HUES64 (cell line): ENCODE measurements around the gene EIF4G2.

Source experiments
- H3K27ac ChIP-seq: 2 replicates; pipeline ENCODE4 v1.7.0; 2013; ENCODE audit warnings: low read depth, low read length, inconsistent platforms
- H3K27me3 ChIP-seq: 2 replicates; pipeline ENCODE4 v1.6.1; 2013; ENCODE audit warnings: mild to moderate bottlenecking, low read length; ENCODE audit not compliant: insufficient read depth
- H3K36me3 ChIP-seq: 2 replicates; pipeline ENCODE4 v1.6.1; 2013; ENCODE audit warnings: mild to moderate bottlenecking, low read length; ENCODE audit not compliant: insufficient read depth
- H3K4me1 ChIP-seq: 2 replicates; pipeline ENCODE4 v1.6.1; 2013; ENCODE audit warnings: mild to moderate bottlenecking, low read length, moderate library complexity; ENCODE audit not compliant: insufficient read depth
- H3K4me3 ChIP-seq: 2 replicates; pipeline ENCODE4 v1.5.1; 2013; ENCODE audit warnings: mild to moderate bottlenecking, low read length, moderate library complexity
- H3K9ac ChIP-seq: 2 replicates; pipeline ENCODE4 v1.6.1; 2013; ENCODE audit warnings: mild to moderate bottlenecking, low read depth, low read length
- H3K9me3 ChIP-seq: 2 replicates; pipeline ENCODE4 v1.6.1; 2013; ENCODE audit warnings: low read depth, low read length; ENCODE audit not compliant: insufficient read depth
- WGBS: fragments of 150-250, 120-280 bp; methylation state at CpG from one replicate; pipeline ENCODE4 v1.1.7; 2013; ENCODE audit warnings: missing lambda C conversion rate; 5-methylcytosine and 5-hydroxymethylcytosine counted together

Gene EIF4G2

DNA sequence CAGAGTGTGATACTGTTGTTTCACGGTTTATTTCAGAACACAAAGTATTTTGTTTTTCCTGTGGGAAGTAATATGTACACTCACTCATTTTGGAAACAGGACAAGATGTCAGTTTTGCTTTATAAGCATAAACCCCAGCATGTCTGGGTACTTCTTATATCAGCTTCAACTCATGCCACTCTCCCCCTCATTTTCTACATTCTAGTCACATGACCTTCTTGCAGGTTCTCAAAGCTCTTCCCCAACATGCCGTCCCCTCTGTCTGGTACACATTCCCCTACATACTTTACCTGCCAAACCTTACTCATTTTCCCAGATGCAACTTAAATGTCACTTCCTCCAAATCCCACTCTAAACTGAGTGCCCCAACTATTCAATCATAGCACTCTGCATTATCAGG, 59.2 kb downstream of the EIF4G2 start:
- H3K27ac ChIP-seq, result no peak overlapping the region
- no peak overlapping the region for H3K9ac ChIP-seq
- no peaks in the 10 kb centered on the region for H3K9me3 ChIP-seq
- WGBS, result 84% methylated on average over 2 of the region's 2 CpGs
- H3K27me3 ChIP-seq, result no peaks in the 10 kb centered on the region
- H3K4me3 ChIP-seq, result no peak overlapping the region
- peaks cover 7% of the 10 kb centered on the region; the same call in 1 of the 2 replicates for H3K4me1 ChIP-seq
- H3K36me3 ChIP-seq, result peaks cover 20% of the 10 kb centered on the region

GRCh38 chr11:10747733-10748132, 61.0 kb downstream of the EIF4G2 start:
- peaks cover 7% of the 10 kb centered on the region; the same call in 1 of the 2 replicates for H3K4me1 ChIP-seq
- no peak overlapping the region for H3K4me3 ChIP-seq
- H3K9ac ChIP-seq, result no peak overlapping the region
- no peak overlapping the region for H3K27ac ChIP-seq
- H3K36me3 ChIP-seq, result peaks cover 3% of the 10 kb centered on the region
- no peaks in the 10 kb centered on the region for H3K27me3 ChIP-seq
- no peaks in the 10 kb centered on the region for H3K9me3 ChIP-seq
